GM21447 (cell line): Measurements from ENCODE around the gene GBE1.
"Not testable (repeated sequence)": the region's sequence is repeated elsewhere in the genome, so short reads cannot be mapped to it uniquely, and the experiment has no call there.

Experiments used
- ATAC-seq: cut with Tn5 transposase; IDR thresholded peaks from one replicate; pipeline ENCODE4 v1.9.1; 2021; ENCODE audit not compliant: unreplicated experiment

The GBE1 gene

GRCh38 chr3:81544385-81544784, 217.1 kb downstream of the GBE1 start:
- ATAC-seq: no peak

- ATAC-seq: no peak
Observed at GRCh38 chr3:81540787-81541186, 220.7 kb downstream of the GBE1 start.

DNA sequence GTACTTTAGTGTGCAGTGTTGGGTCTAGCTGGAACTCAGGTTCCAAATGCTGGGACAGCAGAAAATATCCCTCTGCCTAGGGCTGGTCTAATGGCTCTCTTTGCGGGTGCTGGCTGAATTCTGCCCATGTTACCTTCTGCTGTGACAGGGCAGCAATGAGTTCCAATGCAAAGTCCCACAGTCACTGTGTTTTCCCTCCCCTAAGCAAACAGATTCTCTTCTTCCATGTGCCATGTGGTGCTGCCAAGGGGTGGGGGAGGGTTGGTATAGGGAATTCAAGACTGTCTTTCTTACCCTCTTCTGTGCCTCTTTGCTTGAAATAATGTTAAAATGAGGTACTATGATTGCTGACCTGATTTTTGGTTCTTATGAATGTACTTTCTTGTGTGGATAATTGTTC, 229.6 kb downstream of the GBE1 start:
- no peak for ATAC-seq

DNA sequence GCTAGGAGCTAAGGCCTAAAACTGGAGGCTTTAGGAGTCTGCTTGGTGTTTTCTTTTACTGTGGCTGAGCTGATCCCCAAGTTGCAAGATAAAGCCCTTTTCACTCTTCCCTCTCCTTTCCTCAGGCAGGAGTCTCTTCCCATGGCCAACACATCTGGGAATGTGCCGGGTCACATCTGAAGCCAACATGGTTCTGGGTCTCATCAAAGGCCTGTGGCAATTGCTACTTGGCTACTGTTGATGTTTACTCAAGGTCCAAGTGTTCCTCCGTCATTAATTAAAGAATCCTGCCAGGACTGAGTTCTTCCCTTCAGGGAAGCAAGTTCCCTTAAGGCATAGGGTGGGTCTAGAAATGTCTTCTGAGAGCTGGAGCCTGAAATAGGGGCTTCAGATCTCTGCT, 230.2 kb downstream of the GBE1 start:
- no peak for ATAC-seq

DNA sequence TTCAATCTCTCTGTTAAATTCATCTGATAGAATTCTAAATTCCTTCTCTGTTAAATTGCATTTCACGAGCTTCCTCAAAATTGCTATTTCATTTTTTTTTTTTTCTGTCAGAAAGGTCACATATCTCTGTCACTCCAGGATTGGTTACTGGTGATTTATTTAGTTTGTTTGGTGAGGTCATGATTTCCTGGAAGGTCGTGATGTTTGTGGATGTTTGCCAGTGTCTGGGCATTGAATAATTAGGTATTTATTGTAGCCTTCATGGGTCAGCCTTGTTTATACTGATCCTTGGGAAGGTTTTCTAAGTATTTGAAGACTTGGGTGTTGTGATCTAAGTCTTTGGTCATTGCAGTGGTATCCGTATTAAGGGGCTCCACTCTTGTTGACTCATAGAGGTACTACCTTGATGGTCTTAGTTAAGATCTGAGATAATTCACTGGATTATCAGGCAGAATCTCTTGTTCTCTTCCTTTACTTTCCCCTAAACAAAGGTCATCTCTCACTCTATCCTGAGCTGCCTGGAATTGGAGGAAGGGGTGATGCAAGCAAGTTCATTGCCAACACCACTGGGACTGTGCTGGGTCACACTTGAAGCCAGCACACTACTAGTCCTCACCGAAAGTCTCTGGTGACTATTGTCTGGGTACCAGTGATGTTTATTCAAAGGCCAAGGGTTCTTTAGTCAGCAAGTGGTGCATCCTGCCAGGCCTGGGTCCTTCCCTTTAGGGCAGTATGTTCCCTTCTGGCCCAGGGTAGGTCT, 231.1 kb downstream of the GBE1 start:
- no peak for ATAC-seq

- no peak for ATAC-seq
Observed at GRCh38 chr3:81521855-81522254, 239.6 kb downstream of the GBE1 start.

GRCh38 chr3:81518945-81519344, 242.5 kb downstream of the GBE1 start:
- no peak for ATAC-seq

GRCh38 chr3:81516042-81516441, 245.4 kb downstream of the GBE1 start:
- ATAC-seq: no peak

DNA sequence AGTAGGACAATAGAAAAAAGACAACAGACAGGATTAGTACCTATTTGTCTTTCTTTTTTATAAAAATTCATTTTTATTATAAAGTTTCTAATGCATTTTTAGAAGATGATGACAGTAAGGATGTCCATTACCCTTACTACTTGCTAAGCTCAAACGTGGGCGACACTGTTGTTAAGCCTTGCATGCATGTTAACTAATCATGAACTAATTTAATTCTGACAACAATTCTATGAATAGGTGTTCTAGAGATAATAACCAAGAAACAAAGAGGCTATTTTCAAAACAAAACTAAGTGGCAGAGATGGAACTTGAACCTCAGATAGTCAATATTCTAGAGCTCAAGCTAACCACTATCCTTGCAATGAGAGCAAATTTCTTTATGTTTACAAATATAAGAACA, 247.9 kb downstream of the GBE1 start:
- ATAC-seq: no peak

DNA sequence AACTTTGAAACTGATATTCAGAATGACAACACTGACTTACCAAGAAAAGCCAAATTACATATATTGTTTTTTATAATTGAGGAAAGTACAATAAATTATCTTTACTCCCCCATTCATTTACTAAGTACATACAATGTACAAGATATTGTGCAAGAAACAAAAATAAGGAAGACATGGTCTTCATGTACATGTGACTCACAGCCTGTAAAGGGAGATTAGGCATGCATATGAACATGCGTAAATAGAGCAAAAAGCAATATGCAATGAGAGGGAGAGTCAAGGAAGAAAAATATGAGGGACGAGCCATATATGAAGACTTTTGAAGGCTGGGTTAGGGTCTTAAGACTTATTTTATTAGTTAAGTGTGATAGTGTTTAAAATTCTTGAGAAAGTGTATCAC, 258.4 kb downstream of the GBE1 start:
- no peak for ATAC-seq

DNA sequence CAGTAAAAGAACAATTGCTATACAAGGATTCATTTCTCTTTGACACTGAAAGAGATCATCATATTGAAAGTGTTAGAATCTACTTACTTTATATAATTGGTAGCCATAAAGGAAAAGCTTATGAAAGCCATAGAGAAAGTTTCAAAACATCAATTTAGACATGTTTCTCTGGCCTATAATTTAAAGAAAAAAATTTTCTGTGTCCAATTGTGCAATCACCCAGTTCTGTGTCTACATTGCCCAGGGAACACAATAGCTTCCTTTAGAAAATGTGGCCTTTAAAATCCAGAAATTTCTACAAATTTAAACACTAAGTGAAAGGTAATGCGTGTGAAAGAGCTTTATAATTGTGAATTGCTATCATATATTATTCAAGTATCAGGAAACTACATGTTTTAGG, 259.2 kb downstream of the GBE1 start:
- ATAC-seq: no peak

- ATAC-seq: peak; percentile 81
Observed at GRCh38 chr3:81500039-81500438, 261.4 kb downstream of the GBE1 start.

GRCh38 chr3:81497572-81498251, 263.7 kb downstream of the GBE1 start:
- ATAC-seq: no peak

DNA sequence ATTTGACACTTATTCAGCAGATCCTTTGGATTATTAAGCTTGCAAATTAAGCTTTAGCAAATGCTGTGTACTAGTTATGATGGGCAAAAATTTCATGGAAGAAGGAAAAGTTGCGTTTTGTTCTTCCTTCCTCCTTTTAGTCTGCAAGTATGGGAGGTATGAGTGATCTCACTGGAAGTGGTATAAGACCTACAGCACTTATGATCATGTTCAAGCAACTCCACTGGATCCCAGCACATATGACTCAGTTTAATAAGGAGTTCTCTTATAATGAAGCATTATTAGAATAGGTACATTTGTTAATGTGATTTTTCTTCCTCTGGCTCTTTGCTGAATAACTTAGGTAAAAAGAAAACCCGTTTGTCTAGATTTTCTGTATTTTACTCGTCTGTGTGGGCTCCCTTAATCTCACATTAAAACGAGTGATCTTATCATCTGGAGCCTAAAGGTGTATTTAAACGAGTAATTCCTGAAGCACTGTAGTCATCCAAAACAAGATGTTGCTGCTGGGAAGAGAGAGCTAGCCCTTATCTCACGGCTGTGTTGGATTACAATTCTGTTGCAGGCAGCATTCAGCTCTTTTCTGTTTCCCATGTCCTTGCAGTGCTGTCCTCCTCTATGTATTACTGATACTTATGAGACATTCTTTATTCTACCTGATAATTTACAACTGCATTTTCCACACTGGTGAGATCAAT, 264.9 kb downstream of the GBE1 start:
- ATAC-seq: no peak

DNA sequence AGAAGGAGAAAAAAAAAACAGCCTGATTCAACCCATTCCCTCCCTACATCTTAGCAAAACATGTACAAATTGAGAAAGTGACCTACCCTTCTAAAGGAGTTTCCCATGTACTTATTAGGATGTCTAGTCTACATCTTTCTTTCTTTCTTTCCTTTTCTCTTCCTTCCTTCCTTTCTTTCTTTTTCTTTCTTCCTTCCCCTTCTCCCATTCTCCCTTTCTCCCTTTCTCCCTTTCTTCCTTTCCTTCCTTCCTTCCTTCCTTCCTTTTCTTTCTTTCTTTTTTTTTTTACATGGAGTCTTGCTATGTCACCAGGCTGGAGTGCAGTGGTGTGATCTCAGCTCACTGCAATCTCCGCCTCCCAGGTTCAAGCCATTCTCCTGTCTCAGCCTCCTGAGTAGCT, 269.0 kb downstream of the GBE1 start:
- ATAC-seq: not testable (repeated sequence)

- ATAC-seq: no peak
Observed at GRCh38 chr3:81492040-81492439, 269.4 kb downstream of the GBE1 start.

DNA sequence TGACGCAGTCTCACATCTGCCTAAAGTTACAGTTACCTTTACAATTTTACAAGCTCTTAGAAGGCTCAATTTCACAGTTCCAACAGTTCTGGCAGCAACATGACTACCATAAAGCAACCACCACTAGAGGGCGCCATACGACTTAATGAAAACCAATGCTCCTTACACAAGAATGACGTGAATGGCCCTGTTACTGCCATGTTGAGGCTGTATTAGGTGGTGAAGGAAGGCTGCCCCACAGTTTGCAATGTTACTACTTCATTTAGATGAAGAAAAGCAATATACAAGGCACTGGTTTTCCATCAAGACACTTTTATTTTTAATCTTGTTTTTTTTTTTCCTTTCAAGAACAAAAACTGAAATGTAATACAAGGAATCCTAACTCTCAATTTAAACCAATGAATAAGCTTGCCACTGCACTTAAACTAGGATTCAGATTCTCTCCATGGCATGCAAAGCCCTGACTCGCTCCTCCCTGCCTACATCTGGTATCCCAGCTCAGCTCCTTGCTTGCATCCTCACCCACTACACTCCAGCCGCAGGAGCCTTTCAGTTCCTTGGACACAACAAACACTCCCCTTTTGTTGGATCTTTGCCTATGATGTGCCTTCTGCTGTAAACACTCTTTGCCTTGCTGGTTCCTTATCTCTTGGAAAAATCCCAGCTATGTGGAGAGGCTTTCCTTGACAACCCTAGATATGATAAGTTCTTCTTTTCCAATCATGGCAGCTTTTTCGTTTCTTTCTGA, 270.7 kb downstream of the GBE1 start:
- peak; percentile 91 for ATAC-seq

- peak; percentile 98 for ATAC-seq
Observed at GRCh38 chr3:81485444-81485865, 276.0 kb downstream of the GBE1 start.

- no peak for ATAC-seq
Observed at GRCh38 chr3:81484520-81484919, 276.9 kb downstream of the GBE1 start.

GRCh38 chr3:81483046-81483445, 278.4 kb downstream of the GBE1 start:
- no peak for ATAC-seq

- no peak for ATAC-seq
Observed at GRCh38 chr3:81477740-81478139, 283.7 kb downstream of the GBE1 start.
